ENCODE measurements around the gene RESP18. TPM values are rescaled to one million over a fixed set of nuclear protein-coding genes. Genes with fewer than 3 reads are reported as not detected.

Gene RESP18
- total and polyA plus RNA-seq, 7 donors, result not detected

GRCh38 chr2:219369447-219369861 is 36.9 kb upstream of the RESP18 start:
- no peaks in the 10 kb centered on the region for H3K9me3 ChIP-seq
- intact Hi-C loops (cut with DNase I), result loop anchor here in 1 of 2 donors (10.0 kb wide), 1 partner anchor 195 kb away; the partner anchor contains the start of genes CNPPD1, RETREG2 and SLC23A3
- H3K36me3 ChIP-seq (ENCODE audit: insufficient read depth in 1 of 2, low read depth in 1 of 2), result peaks cover 3 to 17% of the 10 kb centered on the region in 2 donors
- no peaks in the 10 kb centered on the region for H3K27me3 ChIP-seq (ENCODE audit: insufficient read depth in 3 of 3, low read length in 2 of 3)
- H3K4me3 ChIP-seq, result no peak overlapping the region
- H3K27ac ChIP-seq, result no peak overlapping the region
- H3K4me1 ChIP-seq, result no peaks in the 10 kb centered on the region
- WGBS, 3 donors, result 11 to 41% (median 18%) methylated on average over 2 of the region's 2 CpGs
- no peak for TF ChIP-seq CTCF (IDR thresholded peaks at IDR 0.05)
- DNase-seq, result peak; percentile 47 to 78
- peak; percentile 25 to 73 (median 58) for ATAC-seq

GRCh38 chr2:219368690-219369191 is 36.2 kb upstream of the RESP18 start:
- no peak for TF ChIP-seq CTCF (IDR thresholded peaks at IDR 0.05)
- no peaks in the 10 kb centered on the region for H3K9me3 ChIP-seq
- no peaks in the 10 kb centered on the region for H3K4me1 ChIP-seq
- no peak for DNase-seq
- no peak overlapping the region for H3K27ac ChIP-seq
- no peaks in the 10 kb centered on the region for H3K27me3 ChIP-seq (ENCODE audit: insufficient read depth in 3 of 3, low read length in 2 of 3)
- no peak overlapping the region for H3K4me3 ChIP-seq
- intact Hi-C loops (cut with DNase I), result loop anchor here in 1 of 2 donors (10.0 kb wide), 1 partner anchor 194 kb away; the partner anchor contains the start of genes CNPPD1, RETREG2 and SLC23A3
- 36 to 43% (median 37%) methylated on average over 3 of the region's 3 CpGs for WGBS, 3 donors
- ATAC-seq, result peak in 3 of 4 donors; percentile 15 to 55 (median 27)
- H3K36me3 ChIP-seq (ENCODE audit: insufficient read depth in 1 of 2, low read depth in 1 of 2), result peaks cover 0 to 10% of the 10 kb centered on the region in 2 donors

- H3K36me3 ChIP-seq (ENCODE audit: insufficient read depth in 1 of 2, low read depth in 1 of 2), result no peaks in the 10 kb centered on the region
- TF ChIP-seq CTCF (IDR thresholded peaks at IDR 0.05), result no peak
- intact Hi-C loops (cut with DNase I), result loop anchor here in 1 of 2 donors (10.0 kb wide), 1 partner anchor 188 kb away; the partner anchor contains the start of genes CNPPD1, RETREG2 and SLC23A3
- 20 to 30% (median 21%) methylated on average over 3 of the region's 3 CpGs for WGBS, 3 donors
- DNase-seq (peak; percentile 78 to 90), ATAC-seq (peak; percentile 97 to 99 (median 98))
- H3K4me3 ChIP-seq, result no peak overlapping the region
- H3K27ac ChIP-seq, result peak overlapping the region; percentile 76
- no peaks in the 10 kb centered on the region for H3K9me3 ChIP-seq
- peaks cover 25% of the 10 kb centered on the region for H3K4me1 ChIP-seq
- H3K27me3 ChIP-seq (ENCODE audit: insufficient read depth in 3 of 3, low read length in 2 of 3), result peaks cover 0 to 13% (median 5%) of the 10 kb centered on the region in 3 donors
Measured at GRCh38 chr2:219362524-219363164, 30.1 kb upstream of the RESP18 start.

- Histone ChIP-seq H3K4me3 (no peak overlapping the region), H3K4me1 (peaks cover 25% of the 10 kb centered on the region), H3K9me3 (no peaks in the 10 kb centered on the region), H3K27me3 (ENCODE audit: insufficient read depth in 3 of 3, low read length in 2 of 3) (peaks cover 0 to 19% (median 5%) of the 10 kb centered on the region in 3 donors), H3K27ac (peak overlapping the region; percentile 76), H3K36me3 (ENCODE audit: insufficient read depth in 1 of 2, low read depth in 1 of 2) (no peaks in the 10 kb centered on the region)
- intact Hi-C loops (cut with DNase I), result loop anchor here in 1 of 2 donors (10.0 kb wide), 1 partner anchor 187 kb away; the partner anchor contains the start of genes CNPPD1, RETREG2 and SLC23A3
- ATAC-seq (peak in 1 of 4 donors; percentile 2), DNase-seq (no peak)
- 93 to 97% (median 95%) methylated on average over 5 of the region's 5 CpGs for WGBS, 3 donors
- TF ChIP-seq CTCF (IDR thresholded peaks at IDR 0.05), result no peak
Measured at GRCh38 chr2:219362072-219362471, 29.5 kb upstream of the RESP18 start.

Data from psoas muscle (tissue), 8 donors.